HG03432 (cell line): ENCODE results near the gene CYRIA.

Experiments used
- ATAC-seq: cut with Tn5 transposase; IDR thresholded peaks from one replicate; pipeline ENCODE4 v1.9.1; 2021; ENCODE audit warnings: mild to moderate bottlenecking, moderate library complexity; ENCODE audit not compliant: unreplicated experiment

The CYRIA gene

GRCh38 chr2:16652296-16653082, 13.1 kb downstream of the CYRIA start:
- ATAC-seq = no peak

GRCh38 chr2:16650287-16651249, 15.1 kb downstream of the CYRIA start:
- no peak for ATAC-seq

- no peak for ATAC-seq
Measured at GRCh38 chr2:16649353-16650286, 16.0 kb downstream of the CYRIA start.

GRCh38 chr2:16647992-16648617, 17.5 kb downstream of the CYRIA start:
- no peak for ATAC-seq

- ATAC-seq = no peak
Measured at GRCh38 chr2:16645775-16646559, 19.7 kb downstream of the CYRIA start.

GRCh38 chr2:16645088-16645487, 20.5 kb downstream of the CYRIA start:
- no peak for ATAC-seq

- peak; percentile 48 for ATAC-seq
Measured at GRCh38 chr2:16644221-16644925, 21.3 kb downstream of the CYRIA start.

GRCh38 chr2:16643099-16643498, 22.5 kb downstream of the CYRIA start:
- no peak for ATAC-seq

- ATAC-seq = no peak
Measured at GRCh38 chr2:16642088-16642487, 23.5 kb downstream of the CYRIA start.

- no peak for ATAC-seq
Measured at GRCh38 chr2:16641509-16641908, 24.1 kb downstream of the CYRIA start.

- no peak for ATAC-seq
Measured at GRCh38 chr2:16640867-16641266, 24.8 kb downstream of the CYRIA start.

GRCh38 chr2:16640001-16640700, 25.5 kb downstream of the CYRIA start:
- ATAC-seq = no peak

GRCh38 chr2:16639431-16639830, 26.2 kb downstream of the CYRIA start:
- no peak for ATAC-seq

- ATAC-seq = no peak
Measured at GRCh38 chr2:16638946-16639345, 26.7 kb downstream of the CYRIA start.

- no peak for ATAC-seq
Measured at GRCh38 chr2:16637304-16637703, 28.3 kb downstream of the CYRIA start.

GRCh38 chr2:16635791-16636699, 29.6 kb downstream of the CYRIA start:
- peak; percentile 49 for ATAC-seq
